Peyer's patch (tissue), 4 donors: Measurements from ENCODE around the gene ATP2B2. TPM values are rescaled to one million over a fixed set of nuclear protein-coding genes. Genes with fewer than 3 reads are reported as not detected.

Experiments
- DNase-seq, 3 donors: peaks; one replicate each; pipeline ENCODE4 v3.0.0-alpha.2; 2017 to 2019
- H3K27ac ChIP-seq, 4 donors: fragments of 200-600 bp; sonication (generic); one replicate each; pipeline ENCODE4 v1.5.1; 2016 to 2019
- H3K27me3 ChIP-seq, 2 donors: fragments of 200-600 bp; sonication (generic); one replicate each; pipeline ENCODE4 v1.5.1; 2019
- H3K36me3 ChIP-seq, 3 donors: fragments of 200-600 bp; sonication (generic); one replicate each; pipeline ENCODE4 v1.5.1; 2016 to 2019
- H3K4me1 ChIP-seq, 4 donors: fragments of 200-600 bp; sonication (generic); one replicate each; pipeline ENCODE4 v1.5.1; 2016 to 2019
- H3K4me3 ChIP-seq, 4 donors: fragments of 200-600 bp; sonication (generic); 1 replicate in 3 of 4; 2 replicates in 1 of 4; pipeline ENCODE4 v1.5.1; 2016 to 2019; ENCODE audit warnings: mild to moderate bottlenecking in 1 of 4
- H3K9me3 ChIP-seq, 4 donors: fragments of 200-600 bp; sonication (generic); one replicate each; pipeline ENCODE4 v1.5.1; 2016 to 2019; ENCODE audit warnings: mild to moderate bottlenecking in 1 of 4
- POLR2A ChIP-seq, 2 donors: fragments of 450-650 bp; IDR thresholded peaks; one replicate each; pipeline ENCODE4 v1.5.1; 2017; ENCODE audit warnings: antibody characterized with exemption in 2 of 2, mild to moderate bottlenecking in 2 of 2, moderate library complexity in 2 of 2
- total RNA-seq, 4 donors: library from RNA; depleted of rRNA; stranded (reverse); fragments of >200 nt; gene quantifications; one replicate each; pipeline ENCODE4 v1.1.0, GENCODE V29; 2016
- TF ChIP-seq, protein P1 (sequence below), 6 experiments: fragments of 450-650 bp in 4 of 6; fragments of 200-600 bp in 2 of 6; sonication (generic) in 1 of 6; IDR thresholded peaks; one replicate each; pipeline ENCODE4 v1.5.1; 2017 to 2019; ENCODE audit warnings: antibody characterized with exemption in 6 of 6, mild to moderate bottlenecking in 3 of 6, moderate library complexity in 1 of 6

Gene ATP2B2
- total RNA-seq, 4 donors from 2014 or later: not detected

DNA sequence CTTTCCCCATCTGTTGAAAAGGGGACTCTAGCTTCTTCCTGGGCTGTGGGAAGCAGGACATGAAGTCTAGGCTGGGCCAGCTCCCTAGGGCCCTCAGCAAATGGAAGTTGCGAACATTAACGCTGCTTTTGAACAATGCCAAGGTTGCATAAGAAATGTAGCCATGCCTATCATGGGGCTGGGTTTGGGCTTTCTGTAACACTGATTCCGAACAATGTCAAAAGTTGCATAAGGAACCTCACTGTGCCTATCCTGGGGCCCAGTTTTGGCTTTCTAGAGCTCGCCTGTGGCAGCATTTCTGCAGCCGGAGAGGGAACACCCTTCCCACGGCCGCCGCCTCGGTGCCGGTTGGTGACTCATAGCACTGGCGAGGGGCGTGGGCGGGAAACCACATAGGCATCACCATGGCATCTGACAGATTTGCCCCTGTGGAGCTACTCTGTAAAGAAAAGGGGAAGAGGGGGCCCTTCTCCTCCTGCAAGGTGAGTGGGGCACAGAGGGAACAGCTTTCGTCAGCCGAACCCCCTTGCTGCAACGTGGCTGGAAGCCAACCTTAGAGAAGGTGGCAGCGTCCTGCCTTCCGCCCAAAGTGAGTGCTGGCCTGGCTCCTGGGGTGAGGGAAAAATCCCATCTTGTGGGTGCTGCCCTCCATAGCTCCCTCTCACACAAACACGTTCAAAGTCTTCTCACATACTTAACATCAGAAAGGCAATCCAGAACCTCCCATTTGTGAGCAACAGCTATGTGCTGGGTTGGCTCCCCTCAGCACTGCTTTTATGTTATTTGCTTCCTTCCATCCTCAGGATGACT lies 46.6 kb upstream of the ATP2B2 start:
- Histone ChIP-seq H3K4me3 (no peak overlapping the region), H3K27me3 (no peaks in the 10 kb centered on the region), H3K9me3 (no peaks in the 10 kb centered on the region), H3K36me3 (no peaks in the 10 kb centered on the region), H3K4me1 (no peaks in the 10 kb centered on the region), H3K27ac (peak overlapping the region in 1 of 4 donors; percentile 8)
- no peak for TF ChIP-seq POLR2A (IDR thresholded peaks at IDR 0.05)
- TF ChIP-seq, protein P1, sequence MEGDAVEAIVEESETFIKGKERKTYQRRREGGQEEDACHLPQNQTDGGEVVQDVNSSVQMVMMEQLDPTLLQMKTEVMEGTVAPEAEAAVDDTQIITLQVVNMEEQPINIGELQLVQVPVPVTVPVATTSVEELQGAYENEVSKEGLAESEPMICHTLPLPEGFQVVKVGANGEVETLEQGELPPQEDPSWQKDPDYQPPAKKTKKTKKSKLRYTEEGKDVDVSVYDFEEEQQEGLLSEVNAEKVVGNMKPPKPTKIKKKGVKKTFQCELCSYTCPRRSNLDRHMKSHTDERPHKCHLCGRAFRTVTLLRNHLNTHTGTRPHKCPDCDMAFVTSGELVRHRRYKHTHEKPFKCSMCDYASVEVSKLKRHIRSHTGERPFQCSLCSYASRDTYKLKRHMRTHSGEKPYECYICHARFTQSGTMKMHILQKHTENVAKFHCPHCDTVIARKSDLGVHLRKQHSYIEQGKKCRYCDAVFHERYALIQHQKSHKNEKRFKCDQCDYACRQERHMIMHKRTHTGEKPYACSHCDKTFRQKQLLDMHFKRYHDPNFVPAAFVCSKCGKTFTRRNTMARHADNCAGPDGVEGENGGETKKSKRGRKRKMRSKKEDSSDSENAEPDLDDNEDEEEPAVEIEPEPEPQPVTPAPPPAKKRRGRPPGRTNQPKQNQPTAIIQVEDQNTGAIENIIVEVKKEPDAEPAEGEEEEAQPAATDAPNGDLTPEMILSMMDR (IDR thresholded peaks at IDR 0.05): no peak
- peak in 1 of 3 donors; percentile 51 for DNase-seq

DNA sequence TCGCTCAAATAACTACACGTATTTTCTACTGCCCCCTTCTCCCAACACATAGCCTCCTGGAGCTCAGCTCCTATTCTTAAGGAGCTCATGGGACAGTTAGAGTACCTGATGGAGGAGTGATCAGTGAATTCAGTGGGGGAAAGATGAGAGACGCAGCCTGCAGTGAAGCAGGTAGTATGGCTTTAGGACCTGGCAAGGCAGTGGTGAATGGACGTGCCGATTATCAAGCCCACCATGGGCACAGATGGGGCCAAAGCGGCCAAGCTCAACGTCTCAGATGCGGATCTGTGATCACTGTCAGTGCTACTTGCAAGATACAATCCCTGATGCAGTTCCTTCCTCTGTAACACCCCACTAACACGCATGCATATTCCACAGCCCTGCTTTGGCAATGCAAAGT lies 45.8 kb upstream of the ATP2B2 start:
- Histone ChIP-seq H3K36me3 (no peaks in the 10 kb centered on the region), H3K4me3 (no peak overlapping the region), H3K4me1 (no peaks in the 10 kb centered on the region), H3K27me3 (no peaks in the 10 kb centered on the region), H3K9me3 (no peaks in the 10 kb centered on the region), H3K27ac (no peak overlapping the region)
- TF ChIP-seq POLR2A (IDR thresholded peaks at IDR 0.05): no peak
- TF ChIP-seq, protein P1 (IDR thresholded peaks at IDR 0.05): no peak
- DNase-seq: no peak

DNA sequence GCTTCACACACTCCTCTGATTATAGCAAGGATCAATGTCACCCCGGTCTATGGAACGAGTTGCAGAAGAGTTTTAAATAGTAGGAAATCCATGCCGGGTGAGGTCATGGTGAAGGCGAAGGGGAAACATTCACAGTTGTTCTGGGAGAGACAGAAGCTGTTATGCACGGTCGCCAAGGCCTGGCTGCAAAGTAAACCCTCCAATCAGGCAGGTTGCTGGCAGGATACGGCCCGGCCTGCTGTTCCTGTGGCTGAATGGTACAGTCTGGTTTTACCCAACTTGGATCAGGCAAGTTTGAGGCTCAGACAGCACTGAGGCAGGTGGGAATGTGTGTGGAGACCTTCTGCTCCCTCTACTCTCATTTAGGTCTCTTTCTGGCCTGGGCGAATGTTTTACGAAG lies 45.3 kb upstream of the ATP2B2 start:
- Histone ChIP-seq H3K27me3 (no peaks in the 10 kb centered on the region), H3K4me3 (no peak overlapping the region)

DNA sequence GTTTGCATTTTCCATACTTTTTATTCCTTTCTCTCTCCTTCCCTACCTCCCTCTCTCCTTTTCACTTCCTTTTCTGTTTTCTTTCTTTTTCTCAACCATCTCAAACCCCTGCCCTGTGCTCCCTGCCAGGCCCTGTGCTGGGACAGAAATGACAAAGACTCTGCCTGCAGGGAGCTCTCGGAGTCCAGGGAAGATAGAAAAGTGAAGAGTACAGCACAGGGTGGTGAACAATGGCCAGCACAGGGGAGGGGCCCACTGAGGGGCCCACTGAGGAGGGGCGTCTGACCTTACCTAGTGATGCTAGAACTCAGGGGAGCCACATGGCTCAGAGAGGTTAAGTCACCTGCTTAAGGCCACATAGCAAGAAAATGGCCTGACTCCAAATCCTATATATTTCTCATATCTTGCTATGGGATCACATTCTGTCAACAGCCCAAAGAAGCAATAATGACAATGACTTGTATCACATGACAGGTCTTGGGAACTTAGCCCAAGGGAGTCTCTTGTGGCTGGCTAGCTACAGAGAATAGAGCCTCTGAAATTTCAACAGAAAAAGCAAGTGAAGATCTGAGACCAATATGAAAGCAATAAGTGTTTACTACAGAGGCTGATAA lies 44.3 kb upstream of the ATP2B2 start:
- H3K27ac ChIP-seq: no peak overlapping the region
- H3K27me3 ChIP-seq: no peaks in the 10 kb centered on the region
- no peaks in the 10 kb centered on the region for H3K4me1 ChIP-seq
- no peaks in the 10 kb centered on the region for H3K9me3 ChIP-seq
- no peak for DNase-seq
- no peak overlapping the region for H3K4me3 ChIP-seq
- TF ChIP-seq, protein P1 (IDR thresholded peaks at IDR 0.05): no peak
- TF ChIP-seq POLR2A (IDR thresholded peaks at IDR 0.05): no peak
- no peaks in the 10 kb centered on the region for H3K36me3 ChIP-seq

More for the DNA sequence above, 45.3 kb upstream of the ATP2B2 start:
- Histone ChIP-seq H3K4me1 (no peaks in the 10 kb centered on the region), H3K27ac (no peak overlapping the region), H3K36me3 (no peaks in the 10 kb centered on the region), H3K9me3 (no peaks in the 10 kb centered on the region)
- no peak for DNase-seq
- TF ChIP-seq, protein P1 (IDR thresholded peaks at IDR 0.05): no peak
- no peak for TF ChIP-seq POLR2A (IDR thresholded peaks at IDR 0.05)

DNA sequence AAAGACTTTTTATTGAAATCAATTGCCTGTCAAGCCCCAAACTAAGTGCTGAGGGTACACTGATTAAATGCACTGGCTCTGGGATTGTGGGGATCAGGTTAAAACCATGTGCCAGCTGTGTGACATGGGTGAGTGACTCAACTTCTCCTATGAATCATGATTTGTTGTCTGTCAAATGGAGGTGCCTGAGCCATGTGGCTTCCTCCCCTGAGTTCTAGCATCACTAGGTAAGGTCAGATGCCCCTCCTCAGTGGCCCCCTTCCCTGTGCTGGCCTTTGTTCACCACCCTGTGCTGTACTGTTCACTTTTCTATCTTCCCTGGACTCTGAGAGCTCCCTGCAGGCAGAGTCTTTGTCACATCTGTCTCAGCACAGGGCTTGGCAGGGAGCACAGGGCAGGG lies 43.6 kb upstream of the ATP2B2 start:
- no peak for DNase-seq

More for the DNA sequence above, 43.6 kb upstream of the ATP2B2 start:
- no peaks in the 10 kb centered on the region for H3K4me1 ChIP-seq
- TF ChIP-seq, protein P1 (IDR thresholded peaks at IDR 0.05): no peak
- TF ChIP-seq POLR2A (IDR thresholded peaks at IDR 0.05): no peak
- H3K27me3 ChIP-seq: no peaks in the 10 kb centered on the region
- no peak overlapping the region for H3K27ac ChIP-seq
- no peaks in the 10 kb centered on the region for H3K9me3 ChIP-seq
- no peaks in the 10 kb centered on the region for H3K36me3 ChIP-seq
- no peak overlapping the region for H3K4me3 ChIP-seq
